PC-3 (cell line): Measurements from ENCODE around the gene SERPINB12.

Source experiments
- CTCF ChIP-seq: fragments of 300-600 bp; sonication (generic); conservative IDR thresholded peaks from 2 replicates; pipeline ENCODE4 v1.5.1; 2017; ENCODE audit warnings: antibody characterized with exemption, low read depth, mild to moderate bottlenecking, low read length
- EZH2 ChIP-seq: fragments of 300-600 bp; sonication (generic); IDR thresholded peaks from one replicate; pipeline ENCODE4 v1.6.1; 2017; ENCODE audit warnings: antibody characterized with exemption, mild to moderate bottlenecking, low read length; ENCODE audit not compliant: unreplicated experiment
- EZH2phosphoT487 ChIP-seq: fragments of 300-600 bp; sonication (generic); IDR thresholded peaks from 2 replicates; pipeline ENCODE4 v1.6.1; 2018; ENCODE audit warnings: mild to moderate bottlenecking, antibody characterized with exemption, low read length, borderline replicate concordance

DNA sequence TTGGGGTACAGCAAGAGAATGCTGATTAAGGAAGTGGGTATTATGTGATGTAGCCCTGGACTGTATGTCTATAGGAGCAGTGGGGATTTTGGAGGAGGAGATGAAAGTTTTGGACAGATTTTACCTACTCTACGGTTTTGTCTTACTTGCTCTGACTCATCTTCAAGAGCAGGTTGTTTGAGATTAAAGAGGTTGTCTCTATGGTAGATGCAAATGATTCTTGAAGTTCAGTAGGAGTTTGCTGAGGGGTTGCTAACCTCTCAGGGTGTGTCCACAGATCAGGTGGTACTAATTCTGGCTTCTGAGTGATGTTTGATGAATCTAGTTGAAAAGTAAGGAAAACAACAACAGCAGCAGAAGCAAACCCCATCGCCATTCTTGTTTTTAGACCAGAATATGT is 9.7 kb upstream of the SERPINB12 start:
- TF ChIP-seq CTCF: no peak
- TF ChIP-seq EZH2: no peak
- no peak for TF ChIP-seq EZH2phosphoT487
